GM12892 (cell line): ENCODE data around the gene RAB31.

ENCODE experiments used
- POLR2A ChIP-seq: IDR thresholded peaks from 2 replicates; pipeline ENCODE4 v1.6.1; 2011; ENCODE audit warnings: low read depth, low read length, control low read depth
- POLR2AphosphoS5 ChIP-seq: IDR thresholded peaks from 2 replicates; pipeline ENCODE4 v1.6.1; 2011; ENCODE audit warnings: low read depth, low read length, control low read depth
- TAF1 ChIP-seq: IDR thresholded peaks from 2 replicates; pipeline ENCODE4 v1.6.1; 2011; ENCODE audit warnings: low read depth, mild to moderate bottlenecking, control low read depth, low read length, borderline replicate concordance

- TF ChIP-seq POLR2AphosphoS5 (no peak), POLR2A (no peak), TAF1 (no peak)
These were observed 170.0 kb downstream of the RAB31 start for GRCh38 chr18:9878095-9878494.
